Activated CD8-positive, alpha-beta memory T cell treated with anti-CD3 and anti-CD28 coated beads for 36 hours (primary cell): Measurements from ENCODE around the gene TSPYL2. TPM values are rescaled to one million over a fixed set of nuclear protein-coding genes. Genes with fewer than 3 reads are reported as not detected.

Source experiments
- CTCF ChIA-PET: fragments of 350-600 bp; sonication (Branson Sonifier 250); formaldehyde crosslinking; loops from one replicate; lab custom pipeline; 2021; ENCODE audit warnings: antibody characterized with exemption; lab: Charles Lee
- POLR2A ChIA-PET: fragments of 350-600 bp; sonication (Branson Sonifier 250); formaldehyde crosslinking; loops from one replicate; lab custom pipeline; 2021; ENCODE audit warnings: antibody characterized with exemption; lab: Charles Lee
- total RNA-seq, 2 experiments: library from RNA; stranded (reverse); gene quantifications; one replicate each; pipeline ENCODE4 v1.2.3, GENCODE V29; 2021

Gene TSPYL2
- total RNA-seq, 2 experiments from 2014 or later, result 37.6 to 42.2 TPM

- ChIA-PET POLR2A (interaction anchor here (1.1 to 1.3 kb wide), 2 partner anchors 13 to 22 kb away, joined by 4 to 9 read pairs; partner anchors contain the start of gene TSPYL2), CTCF (interaction anchor here (1.0 kb wide), 2 partner anchors 22 to 46 kb away, joined by 3 to 4 read pairs; partner anchors contain the start of gene GPR173)
Observed at GRCh38 chrX:53094582-53094905, 12.4 kb downstream of the TSPYL2 start.

- CTCF ChIA-PET, result no interaction called here
- POLR2A ChIA-PET, result no interaction called here
Observed at GRCh38 chrX:53095796-53096195, 13.6 kb downstream of the TSPYL2 start.

GRCh38 chrX:53114864-53115549 is 32.8 kb downstream of the TSPYL2 start:
- ChIA-PET POLR2A (no interaction called here), CTCF (no interaction called here)

GRCh38 chrX:53115550-53115874 is 33.3 kb downstream of the TSPYL2 start:
- CTCF ChIA-PET, result no interaction called here

GRCh38 chrX:53116101-53116500 is 33.9 kb downstream of the TSPYL2 start:
- ChIA-PET POLR2A (no interaction called here), CTCF (interaction anchor here (0.6 kb wide), 1 partner anchor 1167 kb away, joined by 3 read pairs; no protein-coding TSS in a partner anchor)

More at GRCh38 chrX:53115550-53115874, 33.3 kb downstream of the TSPYL2 start:
- POLR2A ChIA-PET, result no interaction called here

GRCh38 chrX:53122013-53122412 is 39.8 kb downstream of the TSPYL2 start:
- POLR2A ChIA-PET, result no interaction called here
- CTCF ChIA-PET, result no interaction called here

- POLR2A ChIA-PET, result no interaction called here
Observed at GRCh38 chrX:53125506-53125905, 43.3 kb downstream of the TSPYL2 start.

GRCh38 chrX:53126377-53126776 is 44.2 kb downstream of the TSPYL2 start:
- ChIA-PET CTCF (no interaction called here), POLR2A (no interaction called here)

More at GRCh38 chrX:53125506-53125905, 43.3 kb downstream of the TSPYL2 start:
- CTCF ChIA-PET, result no interaction called here

GRCh38 chrX:53128097-53128749 is 46.1 kb downstream of the TSPYL2 start:
- ChIA-PET POLR2A (no interaction called here), CTCF (no interaction called here)

GRCh38 chrX:53133400-53133799 is 51.2 kb downstream of the TSPYL2 start:
- ChIA-PET POLR2A (no interaction called here), CTCF (no interaction called here)

GRCh38 chrX:53135581-53135980 is 53.4 kb downstream of the TSPYL2 start:
- CTCF ChIA-PET, result no interaction called here
- POLR2A ChIA-PET, result no interaction called here

Other genes starting within 250 kb of the TSPYL2 start
- gene XAGE3, start 214.3 kb upstream of the TSPYL2 start, total RNA-seq, result not detected
- gene FAM156B, start 185.0 kb upstream of the TSPYL2 start, total RNA-seq, result 10 to 100 TPM; 12.6 to 14.1 TPM
- gene FAM156A, start 123.8 kb upstream of the TSPYL2 start, total RNA-seq, result 10 to 100 TPM; 24.0 to 25.7 TPM
- gene GPR173, start 33.6 kb upstream of the TSPYL2 start, total RNA-seq, result under 1 TPM; 0.06 to 0.17 TPM
- 1 to 10 TPM; 5.2 to 5.4 TPM for gene KANTR, start 11.8 kb downstream of the TSPYL2 start, total RNA-seq
- 10 to 100 TPM; 82.6 to 90.1 TPM for gene KDM5C, start 142.8 kb downstream of the TSPYL2 start, total RNA-seq
- under 1 TPM; 0.65 to 0.95 TPM for gene IQSEC2, start 199.2 kb downstream of the TSPYL2 start, total RNA-seq